Ishikawa (cell line): Measurements from ENCODE around the gene FLT1.

Experiments used
- EP300 ChIP-seq: IDR thresholded peaks from 2 replicates; pipeline ENCODE4 v1.6.1; 2012; ENCODE audit warnings: borderline replicate concordance
- TCF12 ChIP-seq: IDR thresholded peaks from 2 replicates; pipeline ENCODE4 v1.6.1; 2012; ENCODE audit warnings: low read depth
- ZBTB7A ChIP-seq: IDR thresholded peaks from 2 replicates; pipeline ENCODE4 v1.6.1; 2012; ENCODE audit warnings: low read depth
- TF ChIP-seq, protein P1 (sequence below): IDR thresholded peaks from 2 replicates; pipeline ENCODE4 v1.6.1; 2012
- TF ChIP-seq, protein P2 (sequence below): IDR thresholded peaks from 2 replicates; pipeline ENCODE4 v1.6.1; 2012

- TF ChIP-seq EP300 (no peak), ZBTB7A (no peak), TCF12 (no peak)
- TF ChIP-seq, protein P1, sequence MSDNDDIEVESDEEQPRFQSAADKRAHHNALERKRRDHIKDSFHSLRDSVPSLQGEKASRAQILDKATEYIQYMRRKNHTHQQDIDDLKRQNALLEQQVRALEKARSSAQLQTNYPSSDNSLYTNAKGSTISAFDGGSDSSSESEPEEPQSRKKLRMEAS = no peak
- TF ChIP-seq, protein P2, sequence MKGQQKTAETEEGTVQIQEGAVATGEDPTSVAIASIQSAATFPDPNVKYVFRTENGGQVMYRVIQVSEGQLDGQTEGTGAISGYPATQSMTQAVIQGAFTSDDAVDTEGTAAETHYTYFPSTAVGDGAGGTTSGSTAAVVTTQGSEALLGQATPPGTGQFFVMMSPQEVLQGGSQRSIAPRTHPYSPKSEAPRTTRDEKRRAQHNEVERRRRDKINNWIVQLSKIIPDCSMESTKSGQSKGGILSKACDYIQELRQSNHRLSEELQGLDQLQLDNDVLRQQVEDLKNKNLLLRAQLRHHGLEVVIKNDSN = no peak
Measured at GRCh38 chr13:28420704-28421103, 74.2 kb downstream of the FLT1 start.
